Ishikawa (cell line): ENCODE results near the gene FUBP3.

Experiments
- CEBPB ChIP-seq: IDR thresholded peaks from 2 replicates; pipeline ENCODE4 v1.6.1; 2012
- EGR1 ChIP-seq: IDR thresholded peaks from 2 replicates; pipeline ENCODE4 v1.6.1; 2012
- EP300 ChIP-seq: IDR thresholded peaks from 2 replicates; pipeline ENCODE4 v1.6.1; 2012; ENCODE audit warnings: borderline replicate concordance
- FOXM1 ChIP-seq: IDR thresholded peaks from 2 replicates; pipeline ENCODE4 v1.6.1; 2012; ENCODE audit warnings: low read depth, borderline replicate concordance
- MAX ChIP-seq: IDR thresholded peaks from 2 replicates; pipeline ENCODE4 v1.6.1; 2012
- NFIC ChIP-seq: IDR thresholded peaks from 2 replicates; pipeline ENCODE4 v1.6.1; 2012
- RAD21 ChIP-seq: IDR thresholded peaks from 2 replicates; pipeline ENCODE4 v1.6.1; 2012; ENCODE audit warnings: low read depth
- REST ChIP-seq: IDR thresholded peaks from 2 replicates; pipeline ENCODE4 v1.6.1; 2012; ENCODE audit warnings: low read depth, mild to moderate bottlenecking
- TAF1 ChIP-seq: IDR thresholded peaks from 2 replicates; pipeline ENCODE4 v1.6.1; 2012; ENCODE audit warnings: low read depth, mild to moderate bottlenecking
- TEAD4 ChIP-seq: IDR thresholded peaks from 2 replicates; pipeline ENCODE4 v1.6.1; 2012
- YY1 ChIP-seq: IDR thresholded peaks from 2 replicates; pipeline ENCODE4 v1.6.1; 2012; ENCODE audit warnings: low read depth

GRCh38 chr9:130668196-130668595 lies 88.8 kb downstream of the FUBP3 start:
- TF ChIP-seq CEBPB (no peak), MAX (no peak), EP300 (no peak), REST (no peak), YY1 (no peak), TEAD4 (no peak), NFIC (no peak), FOXM1 (no peak), RAD21 (no peak), EGR1 (no peak), TAF1 (no peak)
